ENCODE measurements around the gene HTRA2.

- no peak for TF ChIP-seq EZH2 (IDR thresholded peaks at IDR 0.05; ENCODE audit: borderline replicate concordance, low read depth, low read length, severe bottlenecking)
- no peak for TF ChIP-seq CTCF (IDR thresholded peaks at IDR 0.05; ENCODE audit: borderline replicate concordance, extremely low read depth, low read length, poor library complexity, severe bottlenecking)
These were observed 13.6 kb upstream of the HTRA2 start for GRCh38 chr2:74515981-74516633.

All from DND-41 (cell line).